Cardiac muscle cell (in vitro differentiated cells and primary cell): ENCODE results near the gene CTCF. TPM values are rescaled to one million over a fixed set of nuclear protein-coding genes. Genes with fewer than 3 reads are reported as not detected.

Experiments
- DNase-seq, 2 donors: peaks; one replicate each; pipeline versions ENCODE4 v3.0.0 to v3.0.0-alpha.2; 2010 to 2017; ENCODE audit warnings: low read depth in 1 of 2, low spot score in 1 of 2
- H3K27ac ChIP-seq: fragments of 200-600 bp; sonication (generic); 2 replicates; pipeline ENCODE4 v1.5.1; 2016
- H3K27me3 ChIP-seq: fragments of 200-600 bp; sonication (generic); 2 replicates; pipeline ENCODE4 v1.6.0; 2016; ENCODE audit warnings: control low read depth
- H3K36me3 ChIP-seq: fragments of 200-600 bp; sonication (generic); 2 replicates; pipeline ENCODE4 v1.5.1; 2016; ENCODE audit warnings: control low read depth
- H3K4me1 ChIP-seq: fragments of 200-600 bp; sonication (generic); 2 replicates; pipeline ENCODE4 v1.8.1; 2017; ENCODE audit warnings: low read depth, mild to moderate bottlenecking, mixed run types
- H3K4me3 ChIP-seq: fragments of 200-600 bp; sonication (generic); 2 replicates; pipeline ENCODE4 v1.5.1; 2016; ENCODE audit warnings: mild to moderate bottlenecking
- H3K9me3 ChIP-seq: fragments of 200-600 bp; sonication (generic); 2 replicates; pipeline ENCODE4 v1.5.1; 2017; ENCODE audit warnings: low read depth, mild to moderate bottlenecking, control low read depth
- CTCF ChIP-seq: IDR thresholded peaks from 2 replicates; pipeline ENCODE4 v1.5.1; 2012; ENCODE audit warnings: low read depth, mild to moderate bottlenecking, low read length
- polyA plus RNA-seq: library from polyadenylated mRNA; unstranded; fragments of >200 nt; fragmentation: Nextera tagmentation; extraction: Ambion mirVana; gene quantifications from 2 replicates; pipeline ENCODE4 v1.2.1, GENCODE V29; 2016
- total RNA-seq: library from RNA; depleted of rRNA; stranded (reverse); fragments of >200 nt; gene quantifications from 2 replicates; pipeline ENCODE4 v1.2.3, GENCODE V29; 2016

CTCF gene
- total and polyA plus RNA-seq, 2 experiments from 2014 or later = 33.9 to 38.0 TPM

GRCh38 chr16:67551972-67552371, 10.4 kb upstream of the CTCF start:
- TF ChIP-seq CTCF = no peak
- Histone ChIP-seq H3K4me1 (no peaks in the 10 kb centered on the region), H3K27ac (peak overlapping the region; percentile 6), H3K9me3 (no peaks in the 10 kb centered on the region), H3K36me3 (no peaks in the 10 kb centered on the region), H3K4me3 (no peak overlapping the region), H3K27me3 (no peaks in the 10 kb centered on the region)
- DNase-seq = no peak

- Histone ChIP-seq H3K4me3 (no peak overlapping the region), H3K9me3 (no peaks in the 10 kb centered on the region), H3K27me3 (no peaks in the 10 kb centered on the region), H3K27ac (peak overlapping the region; percentile 6), H3K4me1 (no peaks in the 10 kb centered on the region), H3K36me3 (no peaks in the 10 kb centered on the region)
- TF ChIP-seq CTCF = no peak
- no peak for DNase-seq
These were observed 9.8 kb upstream of the CTCF start for GRCh38 chr16:67552476-67552875.

GRCh38 chr16:67555795-67556212, 6.5 kb upstream of the CTCF start:
- no peak overlapping the region for H3K27ac ChIP-seq
- H3K9me3 ChIP-seq = no peaks in the 10 kb centered on the region
- H3K27me3 ChIP-seq = no peaks in the 10 kb centered on the region
- no peaks in the 10 kb centered on the region for H3K4me1 ChIP-seq
- DNase-seq = peak in 1 of 2 donors; percentile 41
- no peak overlapping the region for H3K4me3 ChIP-seq
- H3K36me3 ChIP-seq = no peaks in the 10 kb centered on the region
- TF ChIP-seq CTCF = no peak

- no peaks in the 10 kb centered on the region for H3K9me3 ChIP-seq
- H3K4me3 ChIP-seq = no peak overlapping the region
- no peaks in the 10 kb centered on the region for H3K27me3 ChIP-seq
- H3K27ac ChIP-seq = no peak overlapping the region
- peaks cover 5% of the 10 kb centered on the region for H3K4me1 ChIP-seq
- no peak for TF ChIP-seq CTCF
- H3K36me3 ChIP-seq = no peaks in the 10 kb centered on the region
- no peak for DNase-seq
These were observed 3.5 kb upstream of the CTCF start for GRCh38 chr16:67558859-67559258.

GRCh38 chr16:67560827-67561342, 1.4 kb upstream of the CTCF start:
- TF ChIP-seq CTCF = no peak
- Histone ChIP-seq H3K36me3 (no peaks in the 10 kb centered on the region), H3K27me3 (no peaks in the 10 kb centered on the region), H3K4me1 (peaks cover 12% of the 10 kb centered on the region), H3K9me3 (no peaks in the 10 kb centered on the region), H3K27ac (no peak overlapping the region), H3K4me3 (peak overlapping the region; percentile 88)
- no peak for DNase-seq

GRCh38 chr16:67561501-67561823, 864 bp upstream of the CTCF start:
- no peaks in the 10 kb centered on the region for H3K9me3 ChIP-seq
- H3K36me3 ChIP-seq = no peaks in the 10 kb centered on the region
- no peak for TF ChIP-seq CTCF
- no peak for DNase-seq
- H3K4me1 ChIP-seq = peaks cover 12% of the 10 kb centered on the region
- H3K4me3 ChIP-seq = peak overlapping the region; percentile 88
- peak overlapping the region; percentile 99 for H3K27ac ChIP-seq
- H3K27me3 ChIP-seq = no peaks in the 10 kb centered on the region
